Myocyte (in vitro differentiated cells): ENCODE measurements around the gene SF3A1. TPM values are rescaled to one million over a fixed set of nuclear protein-coding genes. Genes with fewer than 3 reads are reported as not detected.

ENCODE experiments used
- DNase-seq: peaks from one replicate; pipeline ENCODE4 v3.0.0-alpha.2; 2012; ENCODE audit warnings: low read depth
- total RNA-seq: library from RNA; depleted of rRNA; stranded (reverse); fragments of >200 nt; gene quantifications from 2 replicates; pipeline ENCODE4 v1.2.3, GENCODE V29; 2014

The SF3A1 gene
- total RNA-seq, 1 donor from 2014 or later, result 39.8 TPM

DNA sequence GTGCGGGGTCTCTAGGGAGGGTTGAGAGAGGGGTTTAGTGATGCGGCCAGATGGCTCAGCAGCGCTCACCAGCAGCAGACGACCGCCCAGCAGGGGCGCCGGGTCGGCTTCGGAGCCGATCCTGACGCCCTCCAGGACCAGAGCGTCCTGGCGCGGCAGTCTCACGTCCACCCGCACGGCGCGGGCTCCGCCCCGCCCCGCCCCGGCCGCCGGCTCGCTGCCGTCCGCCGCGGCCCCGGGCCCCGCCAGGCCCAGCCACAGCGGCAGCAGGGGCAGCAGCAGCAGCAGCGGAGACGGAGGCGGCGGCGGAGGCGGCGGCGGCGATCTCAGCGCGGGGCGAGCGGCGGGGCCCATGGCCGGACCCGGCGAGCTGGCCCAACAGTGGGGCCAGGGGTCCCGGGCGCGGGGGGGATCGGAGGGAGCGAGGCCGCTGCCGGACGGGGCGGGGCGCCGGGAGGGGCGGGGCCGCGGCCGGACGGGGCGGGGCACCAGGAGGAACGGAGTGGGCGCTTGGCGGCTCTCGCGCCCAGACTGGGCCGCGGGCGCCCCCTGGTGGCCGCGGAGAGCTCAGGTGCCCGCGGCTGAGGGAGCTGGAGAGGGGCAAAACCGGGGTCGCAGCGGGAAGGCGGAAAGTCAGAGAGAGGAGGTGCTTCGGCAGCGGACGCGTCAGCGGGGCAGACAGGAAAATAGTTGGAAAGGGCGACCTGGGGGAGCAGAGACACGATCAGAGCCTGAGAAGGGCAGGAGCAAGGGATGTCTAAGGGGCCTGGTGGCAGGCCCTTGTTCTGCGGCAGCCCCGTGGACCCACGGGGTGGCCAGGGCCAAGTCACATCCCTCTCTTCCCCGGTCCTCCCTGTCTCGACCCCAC lies 30.5 kb upstream of the SF3A1 start, which contains the start of gene RNF215:
RNF215 (minus strand) TSS at position 452 of the 868 bp plus-strand sequence; CDS start at position 354, 98 bp downstream.
- peak; percentile 78 for DNase-seq

DNA sequence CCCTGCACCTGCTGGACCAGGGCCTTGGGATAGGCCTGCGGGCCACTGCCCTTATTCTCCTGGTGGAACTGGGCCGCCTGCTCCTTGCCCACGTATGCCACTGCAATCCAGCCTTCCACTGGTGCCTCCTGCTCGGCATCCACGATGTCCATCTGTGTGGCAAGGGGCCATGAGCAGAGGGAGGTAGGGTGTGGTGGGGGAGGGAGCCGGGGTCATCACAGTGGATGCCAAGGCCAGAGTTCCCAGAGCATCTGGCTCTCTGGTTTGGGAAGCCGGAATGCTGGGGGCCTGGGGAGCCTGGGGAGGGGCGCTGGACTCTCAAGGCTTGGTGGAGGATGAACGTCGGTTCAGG lies 29.9 kb upstream of the SF3A1 start:
- no peak for DNase-seq

DNA sequence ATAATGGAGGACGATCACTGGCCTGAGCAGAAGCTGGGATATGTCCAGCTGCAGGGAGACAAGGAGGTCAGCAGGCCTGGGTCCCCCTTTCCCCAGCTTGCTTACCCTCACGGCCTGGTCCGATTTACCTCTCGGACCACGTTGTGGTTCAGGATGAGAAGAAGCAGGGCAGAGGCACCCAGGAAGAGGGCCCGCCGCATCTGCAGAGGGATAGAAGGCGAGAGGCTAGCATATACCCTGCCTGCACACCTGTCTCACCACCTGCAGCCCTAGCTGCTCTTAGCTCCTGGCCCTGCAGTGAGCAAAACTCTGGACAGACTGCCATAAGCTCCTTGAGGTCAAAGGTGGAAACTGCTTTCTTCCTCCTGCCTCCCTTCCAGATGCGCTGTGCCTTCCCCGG lies 29.2 kb upstream of the SF3A1 start:
- no peak for DNase-seq

DNA sequence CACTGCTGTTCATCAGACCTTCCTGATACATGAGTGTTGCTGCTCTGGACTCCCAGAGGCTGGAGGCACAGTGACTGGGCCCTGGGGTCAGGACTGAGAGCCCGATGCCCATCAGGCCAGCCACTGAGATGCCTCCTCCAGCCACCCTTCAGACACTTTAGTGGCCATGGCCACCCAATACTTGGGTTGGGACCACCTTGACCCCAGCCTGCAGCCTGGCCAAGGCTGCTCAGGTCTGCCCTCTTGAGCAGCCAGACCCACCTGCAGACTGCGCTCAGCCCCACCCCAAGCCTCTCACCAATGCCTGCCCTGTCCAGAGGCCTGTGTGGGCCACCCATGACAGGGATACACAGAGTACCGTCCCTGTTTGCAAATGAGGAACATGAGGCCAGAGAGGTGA lies 26.4 kb upstream of the SF3A1 start:
- DNase-seq, result no peak

DNA sequence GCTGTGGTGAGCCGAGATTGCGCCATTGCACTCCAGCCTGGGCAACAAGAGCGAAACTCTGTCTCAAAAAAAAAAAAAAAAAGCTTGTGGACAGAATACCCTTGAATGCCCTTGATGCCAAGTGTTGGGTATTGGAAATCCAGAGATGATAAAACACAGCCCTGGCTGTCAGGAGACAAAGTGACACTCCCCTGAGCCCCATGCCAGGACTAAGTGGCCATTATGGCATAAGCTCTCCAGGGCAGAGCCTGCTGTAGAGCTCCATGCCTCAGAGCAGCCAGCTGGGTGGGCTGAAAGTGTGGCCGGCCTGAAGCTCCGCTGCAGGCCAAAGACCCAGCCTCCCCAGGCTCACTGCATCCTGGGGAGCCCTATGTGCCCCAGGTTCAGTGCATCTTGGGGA lies 25.6 kb upstream of the SF3A1 start:
- DNase-seq, result no peak

DNA sequence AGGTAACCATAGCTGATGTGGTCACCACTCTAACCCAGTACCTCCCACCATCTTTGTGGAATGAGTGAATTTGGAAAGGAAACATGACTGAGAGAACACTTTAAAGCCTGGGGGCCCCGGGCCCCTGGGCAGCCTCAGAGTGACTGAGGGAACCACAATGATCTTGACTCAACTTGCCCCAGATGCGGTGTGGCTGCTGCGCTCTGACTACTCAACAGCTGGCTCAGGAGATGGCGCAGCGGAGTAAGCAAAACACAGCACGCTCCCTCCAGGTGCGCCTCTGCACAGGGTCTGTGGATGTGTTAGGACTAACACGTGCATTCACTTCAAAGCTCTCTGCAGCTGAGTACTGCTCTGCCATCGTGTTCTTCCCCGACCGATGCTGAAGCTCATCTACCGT lies 24.6 kb upstream of the SF3A1 start:
- no peak for DNase-seq

DNA sequence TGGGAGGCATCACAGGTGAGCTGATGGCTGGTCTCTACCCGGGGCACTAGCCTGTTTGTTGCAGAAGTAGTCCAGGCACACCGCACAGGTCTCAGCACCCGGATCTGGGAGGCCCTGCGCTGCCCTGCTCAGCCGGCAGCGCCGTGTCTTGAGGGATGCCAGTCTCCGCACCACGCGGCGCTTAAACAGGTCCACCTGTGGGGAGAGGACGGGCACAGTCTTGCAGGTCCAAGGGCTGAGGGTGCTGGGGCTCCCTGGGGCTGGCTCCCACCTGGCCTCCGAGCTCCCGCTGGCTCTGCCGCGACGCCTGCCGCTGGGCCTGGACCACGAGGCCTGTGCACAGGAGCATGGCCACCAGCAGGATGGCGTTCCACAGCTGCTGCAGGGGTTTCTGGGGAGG lies 23.3 kb upstream of the SF3A1 start:
- no peak for DNase-seq

DNA sequence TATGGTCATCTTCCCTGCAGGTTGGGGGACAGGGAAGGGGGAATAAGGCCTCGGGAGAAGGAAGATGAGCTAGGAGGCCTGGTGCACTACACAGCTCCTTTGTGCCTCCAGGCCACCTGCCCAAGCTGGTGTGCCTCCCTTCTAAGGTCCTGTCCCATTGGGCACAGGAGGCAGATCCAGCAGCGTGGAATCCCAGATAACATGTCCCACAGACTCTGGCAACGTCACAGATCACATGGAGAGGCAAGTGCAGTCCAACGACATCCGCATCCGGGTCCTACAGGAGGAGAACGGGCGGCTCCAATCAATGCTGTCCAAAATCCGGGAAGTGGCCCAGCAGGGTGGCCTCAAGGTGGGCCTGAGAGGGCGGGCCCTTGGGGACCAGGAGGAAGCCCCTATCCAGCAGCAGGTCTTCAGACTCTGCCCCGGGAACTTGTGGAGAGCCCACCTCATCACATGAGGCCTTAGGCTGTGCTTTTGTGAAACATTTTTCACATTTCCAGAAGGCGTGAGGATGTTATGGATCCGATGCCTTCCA lies 18.7 kb upstream of the SF3A1 start:
- no peak for DNase-seq

DNA sequence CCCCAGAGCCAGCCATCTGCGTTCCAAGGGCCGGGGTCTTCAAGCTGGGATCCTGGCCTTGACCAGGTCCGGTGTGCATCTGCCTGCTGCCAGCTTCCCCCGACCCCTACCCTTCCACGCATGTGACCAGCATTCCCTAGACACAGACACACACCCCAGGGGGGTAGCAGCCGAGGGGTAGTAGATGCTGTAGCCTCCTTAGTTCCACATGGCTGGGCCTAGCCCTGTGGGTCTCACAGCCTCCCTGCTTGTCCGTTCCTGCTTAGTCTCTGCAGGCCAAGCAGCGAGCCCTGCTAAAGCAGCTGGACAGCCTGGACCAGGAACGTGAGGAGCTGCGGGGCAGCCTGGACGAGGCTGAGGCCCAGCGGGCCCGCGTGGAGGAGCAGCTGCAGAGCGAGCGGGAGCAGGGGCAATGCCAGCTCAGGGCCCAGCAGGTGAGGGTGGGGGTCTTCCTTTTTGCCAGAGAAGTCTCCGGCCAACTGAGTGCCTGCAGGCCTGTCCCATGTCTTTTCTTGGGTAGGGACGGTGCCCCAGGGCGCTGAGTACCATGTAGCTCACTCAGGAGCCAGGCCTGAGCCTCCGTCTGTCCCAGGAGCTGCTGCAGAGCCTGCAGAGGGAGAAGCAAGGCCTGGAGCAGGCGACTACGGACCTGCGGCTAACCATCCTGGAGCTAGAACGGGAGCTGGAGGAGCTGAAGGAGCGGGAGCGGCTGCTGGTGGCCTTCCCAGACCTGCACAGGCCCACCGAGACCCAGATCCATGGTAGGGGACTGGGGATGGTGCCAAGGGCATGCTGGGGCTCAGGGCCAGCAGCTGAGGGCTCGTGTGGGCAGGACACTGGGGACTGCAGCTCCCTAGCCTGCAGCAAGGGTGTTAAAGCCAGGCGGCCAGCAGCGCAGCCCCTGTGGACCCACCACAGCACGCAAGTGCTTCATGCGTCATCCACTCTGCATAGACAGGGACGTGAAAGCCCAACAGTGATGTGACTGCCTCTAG lies 16.9 kb upstream of the SF3A1 start:
- DNase-seq, result no peak

DNA sequence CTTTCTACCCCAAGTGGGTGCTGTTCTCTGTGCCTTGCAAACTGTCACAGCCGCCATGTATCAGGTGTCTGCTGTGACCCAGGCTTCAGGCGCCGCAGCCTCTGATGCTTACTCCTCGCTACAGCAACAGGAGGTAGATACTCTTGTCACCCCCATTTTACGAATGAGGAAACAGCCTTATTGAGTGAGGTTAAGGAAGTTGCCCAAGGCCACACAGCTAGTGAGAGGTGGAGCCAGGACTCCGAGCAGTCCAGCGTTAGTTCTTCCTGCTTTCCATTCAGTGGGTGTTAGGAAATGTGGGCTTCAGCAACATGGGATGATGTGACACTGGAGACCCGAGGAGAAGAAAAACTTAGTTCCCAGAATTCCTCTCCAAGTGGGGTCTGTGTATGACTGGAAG lies 16.2 kb upstream of the SF3A1 start:
- no peak for DNase-seq

DNA sequence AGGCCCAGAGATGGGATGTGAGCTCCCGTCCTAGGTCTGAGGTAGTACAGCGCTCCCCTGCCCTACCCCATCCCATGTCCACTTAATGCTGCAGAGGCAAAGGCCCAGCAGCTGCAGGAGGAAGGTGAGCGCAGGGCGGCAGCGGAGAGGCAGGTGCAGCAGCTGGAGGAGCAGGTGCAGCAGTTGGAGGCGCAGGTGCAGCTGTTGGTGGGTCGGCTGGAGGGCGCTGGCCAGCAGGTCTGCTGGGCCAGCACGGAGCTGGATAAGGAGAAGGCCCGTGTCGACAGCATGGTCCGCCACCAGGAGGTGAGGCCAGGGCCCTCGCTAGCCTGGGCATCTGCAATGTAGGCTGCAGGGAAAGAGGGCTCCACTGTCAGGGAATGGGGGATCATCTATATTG lies 15.3 kb upstream of the SF3A1 start:
- no peak for DNase-seq

DNA sequence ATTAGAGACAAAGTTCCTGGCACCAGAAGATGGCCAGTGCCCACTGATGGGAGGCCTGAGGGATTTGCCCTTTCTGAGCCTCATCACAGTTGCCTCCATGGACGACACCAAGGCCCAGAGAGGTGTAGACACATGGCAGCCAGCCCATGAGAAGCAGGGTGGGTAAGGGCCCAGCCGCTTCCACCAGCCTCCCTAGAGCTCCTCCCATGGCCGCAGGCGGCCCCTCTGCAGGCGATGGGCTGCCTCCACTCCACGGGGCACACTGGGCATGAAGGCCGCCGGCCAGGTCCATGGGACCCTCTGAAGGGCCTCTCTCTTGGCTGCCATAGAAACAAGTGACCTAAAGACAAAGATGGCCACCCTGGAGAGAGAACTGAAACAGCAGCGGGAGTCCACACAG lies 14.6 kb upstream of the SF3A1 start:
- no peak for DNase-seq

DNA sequence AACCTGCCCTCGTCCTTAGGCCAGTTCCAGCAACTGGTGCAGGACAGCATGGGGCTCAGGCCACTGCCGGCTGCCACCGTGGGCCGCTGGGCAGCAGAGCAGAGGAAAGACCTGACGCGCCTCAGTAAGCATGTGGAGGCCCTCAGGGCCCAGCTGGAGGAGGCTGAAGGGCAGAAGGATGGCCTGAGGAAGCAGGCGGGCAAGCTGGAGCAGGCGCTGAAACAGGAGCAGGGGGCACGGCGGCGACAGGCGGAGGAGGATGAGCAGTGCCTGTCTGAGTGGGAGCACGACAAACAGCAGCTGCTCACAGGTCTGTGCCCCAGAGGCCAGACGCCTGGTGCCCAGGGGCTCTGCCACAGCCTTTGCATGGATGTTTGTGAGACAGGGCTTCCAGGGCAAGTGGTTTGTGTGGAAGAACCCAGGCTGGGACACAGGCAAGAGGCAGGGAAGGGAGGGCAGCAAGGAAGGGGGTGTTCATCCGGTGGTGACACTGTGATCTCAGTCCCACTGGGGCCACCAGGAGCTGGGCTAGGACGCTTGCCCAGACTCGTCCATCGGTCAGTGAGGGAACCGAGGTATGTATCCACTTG lies 14.0 kb upstream of the SF3A1 start:
- peak; percentile 31 for DNase-seq

DNA sequence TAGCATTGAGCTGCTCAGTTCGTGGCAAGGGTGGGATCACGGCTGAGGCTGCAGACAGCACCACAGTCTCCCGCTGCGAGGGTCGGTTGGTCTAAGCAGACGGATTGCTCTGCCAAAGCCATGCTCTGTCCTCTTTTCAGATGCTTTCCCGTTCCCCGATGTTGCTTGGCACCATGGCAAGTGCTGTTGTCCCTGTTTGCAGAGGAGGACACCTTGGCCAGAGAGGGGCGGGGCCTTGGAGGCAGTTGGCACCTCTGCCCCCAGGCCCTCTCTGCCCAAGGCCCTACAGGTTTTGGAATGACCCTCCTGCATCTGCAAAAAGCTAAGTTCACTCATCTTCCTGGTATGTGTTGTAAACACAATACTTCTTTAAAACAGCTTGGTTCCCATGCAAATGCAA lies 11.7 kb upstream of the SF3A1 start:
- DNase-seq, result no peak

DNA sequence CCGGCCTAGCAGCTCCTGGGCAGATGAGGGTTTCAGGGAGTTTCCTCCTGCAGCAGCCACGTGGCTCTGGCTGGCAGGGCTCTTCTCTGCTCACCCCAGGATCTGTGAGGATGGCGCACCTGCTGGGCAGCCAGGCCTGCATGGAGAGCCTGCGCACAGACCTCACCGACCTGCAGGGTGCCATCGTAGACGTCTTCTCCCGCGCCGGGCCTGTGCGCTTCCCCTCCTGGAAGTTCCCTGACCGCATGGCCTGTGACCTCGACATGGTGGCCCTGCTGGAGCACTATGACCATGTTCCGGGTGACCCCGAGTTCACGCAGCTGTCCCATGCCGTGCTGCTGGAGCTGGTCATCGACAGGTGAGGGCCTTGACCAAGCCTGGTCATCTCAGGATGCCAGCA lies 9.2 kb upstream of the SF3A1 start:
- DNase-seq, result no peak

DNA sequence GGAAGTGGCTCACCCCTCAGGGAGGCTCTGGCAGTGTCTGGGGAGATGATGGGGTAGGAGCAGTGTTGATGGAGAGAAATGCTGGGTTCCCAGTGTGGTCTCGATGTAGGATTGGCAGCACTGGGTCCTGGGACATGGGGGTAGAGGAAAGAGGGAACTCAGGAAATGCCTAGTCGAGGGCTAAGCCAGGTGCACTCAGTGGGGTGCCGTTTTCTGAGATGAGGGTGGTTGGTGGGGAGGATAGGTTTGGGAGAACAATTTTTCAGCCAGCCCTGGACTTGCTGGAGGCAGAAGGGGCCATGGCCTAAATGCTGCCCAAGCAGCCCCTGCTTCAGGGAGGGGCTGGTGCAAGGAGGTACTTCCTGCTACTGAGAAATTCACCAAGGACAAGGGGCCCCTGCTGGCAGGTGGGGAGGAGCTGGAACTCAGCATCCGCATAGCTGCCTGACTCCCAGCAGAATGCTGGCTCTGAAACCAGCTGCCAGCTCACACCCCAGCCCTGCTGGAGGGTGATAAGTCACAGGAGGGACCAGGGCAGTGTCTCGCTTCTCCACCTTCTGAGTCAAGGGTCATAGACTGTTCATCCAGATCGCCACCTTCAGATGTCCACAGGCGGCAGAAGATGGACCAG lies 6.1 kb upstream of the SF3A1 start:
- DNase-seq, result no peak

DNA sequence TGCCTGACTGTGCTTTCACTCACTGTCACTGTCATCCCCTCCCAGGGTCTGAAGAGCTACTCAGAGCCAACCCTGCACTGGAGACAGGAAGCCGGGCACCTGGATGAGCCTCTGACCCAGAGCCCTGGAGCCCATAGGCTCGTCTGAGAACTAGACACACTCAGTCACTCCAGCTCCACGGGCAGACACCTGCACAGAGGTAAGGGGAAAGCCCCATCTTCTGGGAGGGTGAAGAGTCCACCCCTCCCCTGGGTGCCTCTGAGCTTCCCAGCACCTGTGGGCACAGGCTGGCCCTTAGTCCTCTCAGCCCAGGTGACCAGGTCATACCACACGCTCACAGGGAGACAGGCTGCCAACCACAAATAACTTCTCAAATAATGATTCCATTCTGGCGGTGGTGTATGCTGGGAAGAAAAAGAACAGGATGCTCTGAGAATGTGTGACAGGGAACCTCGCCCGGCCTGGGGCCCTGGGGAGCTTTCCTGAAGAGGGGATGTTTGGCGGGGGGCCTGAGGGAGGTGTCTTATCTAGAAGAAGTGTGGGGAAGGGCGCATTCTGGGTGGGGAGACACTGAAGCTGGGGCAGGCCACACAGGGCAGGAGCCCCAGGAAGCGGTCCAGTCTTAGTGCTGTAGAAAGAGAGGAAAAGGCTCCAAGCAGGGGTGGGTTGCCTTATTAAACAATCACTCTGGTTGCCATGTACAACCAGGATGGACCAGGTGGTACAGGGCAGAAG lies 5.4 kb upstream of the SF3A1 start:
- DNase-seq, result no peak

DNA sequence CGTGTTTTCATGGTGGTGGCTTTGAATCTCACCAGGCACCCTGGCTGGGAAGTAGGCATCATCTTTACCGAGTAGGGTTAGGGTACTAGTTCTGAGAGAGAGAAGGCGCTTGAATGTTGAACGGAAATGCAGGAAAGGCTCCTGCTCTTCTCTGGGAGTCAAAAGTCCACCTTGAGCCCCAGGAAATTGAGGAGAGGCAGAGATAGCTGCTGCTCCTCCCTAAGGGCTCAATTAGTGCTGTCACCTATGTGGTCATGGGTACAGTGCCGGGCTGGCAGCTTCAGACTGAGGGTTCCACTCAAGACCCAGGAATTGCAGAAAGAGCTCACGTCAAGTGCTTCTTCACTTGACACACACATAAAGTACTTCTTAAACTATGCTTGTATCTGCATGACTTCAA lies 1.8 kb upstream of the SF3A1 start:
- no peak for DNase-seq

DNA sequence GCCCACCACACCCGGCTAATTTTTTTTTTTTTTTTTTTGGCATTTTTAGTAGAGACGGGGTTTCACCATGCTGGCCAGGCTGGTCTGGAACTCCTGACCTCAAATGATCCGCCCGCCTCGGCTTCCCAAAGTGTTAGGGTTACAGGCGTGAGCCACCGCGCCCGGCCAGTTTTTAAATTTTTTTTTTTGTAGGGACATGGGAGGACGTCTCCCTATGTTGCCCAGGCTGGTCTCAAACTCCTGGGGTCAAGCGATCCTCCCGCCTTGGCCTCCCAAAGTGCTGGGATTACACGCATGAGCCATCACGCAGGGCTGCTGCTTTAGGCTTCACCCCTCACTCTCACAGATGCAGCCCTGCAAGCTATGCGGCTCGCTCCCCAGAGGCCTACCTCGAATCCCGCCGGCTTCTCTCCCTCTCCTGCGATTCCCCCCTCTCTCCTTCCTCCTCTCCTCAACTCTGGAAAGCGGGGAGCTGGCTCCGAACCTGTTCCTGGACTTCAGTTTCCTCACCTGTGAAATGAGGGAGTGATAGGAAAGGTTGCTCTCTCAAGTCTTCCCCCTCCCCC lies 1.0 kb upstream of the SF3A1 start:
- no peak for DNase-seq

DNA sequence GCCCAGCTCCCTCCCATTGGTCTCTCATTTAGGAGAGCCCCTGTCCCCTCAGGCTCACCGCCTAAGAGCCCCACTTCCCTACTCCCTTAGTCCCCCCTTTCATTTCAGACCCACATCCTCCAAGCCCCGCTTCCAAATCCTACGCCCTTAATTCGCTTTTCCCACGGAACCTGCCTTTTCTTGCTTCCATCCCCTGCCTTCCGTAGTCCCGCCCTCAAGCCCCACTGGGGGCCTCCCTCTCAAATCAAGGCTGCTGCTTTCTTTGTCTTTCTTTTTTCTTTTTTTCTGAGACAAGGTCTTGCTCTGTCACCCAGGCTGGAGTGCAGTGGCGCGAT lies 509 bp upstream of the SF3A1 start:
- DNase-seq, result no peak
